K562 (cell line): ENCODE results near the gene TRAPPC13. TPM values are rescaled to one million over a fixed set of nuclear protein-coding genes. Genes with fewer than 3 reads are reported as not detected.

Source experiments
- ATAC-seq: fragments of 200-7000 bp; cut with Tn5 transposase; 3 replicates; pipeline ENCODE4 v1.9.1; 2020; ENCODE audit warnings: moderate library complexity
- BruUV-seq: library from RNA; stranded (reverse); fragments of 400-500 nt; replicated peaks from 2 replicates; lab custom pipeline; 2021; lab: Mats Ljungman, UMichigan
- CTCF ChIA-PET: fragments of 300-600 bp; formaldehyde crosslinking; extraction: SDS; loops from one replicate; lab custom pipeline; 2021; ENCODE audit warnings: low intra/inter-chr PET ratio; lab: Yijun Ruan, JAX
- POLR2A ChIA-PET: fragments of 300-600, 350-650 bp; sonication (Branson Sonifier 250); formaldehyde crosslinking; extraction: SDS; loops from one replicate; lab custom pipeline; 2021; ENCODE audit warnings: antibody characterized with exemption, inconsistent platforms; lab: Yijun Ruan, JAX
- DNase-seq, 4 experiments: peaks; one replicate each; pipeline versions ENCODE4 v3.0.0 to v3.0.0-alpha.2; 2011 to 2018; ENCODE audit warnings: low spot score in 3 of 4, mixed read lengths in 3 of 4; ENCODE audit errors: extremely low read depth in 1 of 4
- FAIRE-seq: peaks from 2 replicates; lab custom pipeline; 2011; peaks lifted over from hg19 to GRCh38; lab: Jason Lieb, UNC
- H2AFZ ChIP-seq: 2 replicates; pipeline ENCODE4 v1.6.0; 2011; ENCODE audit warnings: low read depth, low read length, control low read depth, inconsistent platforms
- H3K27ac ChIP-seq: fragments of 200-600 bp; 3 replicates; pipeline ENCODE4 v1.8.0; 2011; ENCODE audit warnings: low read depth, mild to moderate bottlenecking, control low read depth, inconsistent platforms, low read length, moderate library complexity, mixed read lengths; ENCODE audit errors: extremely low read depth
- H3K27me3 ChIP-seq, 2 experiments: fragments of 300-600 bp in 1 of 2; 2 replicates in 1 of 2; 3 replicates in 1 of 2; pipeline versions ENCODE4 v1.6.0 to v1.8.0; 2011; ENCODE audit warnings: inconsistent platforms in 2 of 2, low read length in 2 of 2, mild to moderate bottlenecking in 1 of 2, mixed read lengths in 1 of 2, moderate library complexity in 1 of 2; ENCODE audit not compliant: control insufficient read depth in 2 of 2, insufficient read depth in 2 of 2
- H3K36me3 ChIP-seq: fragments of 300-600 bp; 3 replicates; pipeline ENCODE4 v1.8.0; 2011; ENCODE audit warnings: mild to moderate bottlenecking, low read length, inconsistent platforms; ENCODE audit not compliant: control insufficient read depth, insufficient read depth
- H3K4me1 ChIP-seq, 2 experiments: fragments of 200-600 bp in 1 of 2; replicated peaks in 1 of 2; 2 replicates in 1 of 2; 3 replicates in 1 of 2; pipeline versions ENCODE4 v1.5.1 to v1.8.0; 2011; ENCODE audit warnings: inconsistent platforms in 2 of 2, low read length in 2 of 2, mild to moderate bottlenecking in 1 of 2, mixed read lengths in 1 of 2, moderate library complexity in 1 of 2; ENCODE audit not compliant: control insufficient read depth in 2 of 2, insufficient read depth in 2 of 2
- H3K4me2 ChIP-seq: 2 replicates; pipeline ENCODE4 v1.6.1; 2011; ENCODE audit warnings: low read length, control low read depth, inconsistent platforms, mixed read lengths; ENCODE audit not compliant: insufficient read depth
- H3K4me3 ChIP-seq: fragments of 200-600 bp; sonication (generic), shearing (Covaris generic); 2 replicates; pipeline ENCODE4 v1.5.1; 2016; ENCODE audit warnings: control low read depth, inconsistent platforms
- H3K79me2 ChIP-seq: fragments of 200-600 bp; 3 replicates; pipeline ENCODE4 v1.8.0; 2011; ENCODE audit warnings: low read length, inconsistent platforms; ENCODE audit not compliant: control insufficient read depth, insufficient read depth
- H3K9ac ChIP-seq, 2 experiments: 2 replicates each; pipeline versions ENCODE4 v1.6.0 to v1.6.1; 2011; ENCODE audit warnings: low read depth in 2 of 2, low read length in 2 of 2, control low read depth in 1 of 2, inconsistent platforms in 1 of 2, mild to moderate bottlenecking in 1 of 2, mixed read lengths in 1 of 2; ENCODE audit not compliant: insufficient read depth in 1 of 2
- H3K9me1 ChIP-seq: one replicate; pipeline ENCODE4 v1.6.0; 2011; ENCODE audit warnings: inconsistent platforms, mild to moderate bottlenecking, low read length, moderate library complexity; ENCODE audit not compliant: control insufficient read depth, insufficient read depth
- H3K9me3 ChIP-seq: replicated peaks from 2 replicates; pipeline ENCODE4 v1.5.1; 2011; ENCODE audit warnings: low read depth, low read length, inconsistent platforms; ENCODE audit not compliant: control insufficient read depth, insufficient read depth
- H4K20me1 ChIP-seq: replicated peaks from 2 replicates; pipeline ENCODE4 v1.6.1; 2011; ENCODE audit warnings: low read length, inconsistent platforms, mixed read lengths; ENCODE audit not compliant: control insufficient read depth, insufficient read depth
- CHD4 ChIP-seq: fragments of 200-600 bp; sonication (generic); IDR thresholded peaks from 3 replicates; pipeline ENCODE4 v1.6.1; 2012; ENCODE audit warnings: low read depth, mild to moderate bottlenecking, mixed read lengths, low read length, inconsistent platforms; ENCODE audit not compliant: insufficient read depth, insufficient replicate concordance, poor library complexity, severe bottlenecking
- ELF4 ChIP-seq: fragments of 450-650 bp; formaldehyde crosslinking; IDR thresholded peaks from 2 replicates; pipeline ENCODE4 v1.4.0; 2022; ENCODE audit warnings: missing genetic modification characterization
- KAT7 ChIP-seq: sonication (generic); formaldehyde crosslinking; IDR thresholded peaks from 2 replicates; pipeline ENCODE4 v1.8.0; 2022; ENCODE audit warnings: missing genetic modification reagents, mild to moderate bottlenecking, borderline replicate concordance
- PHTF2 ChIP-seq: fragments of 250-450 bp; sonication (Bioruptor Pico); IDR thresholded peaks from 2 replicates; pipeline ENCODE4 v1.5.0; 2021; ENCODE audit warnings: mild to moderate bottlenecking
- SMARCA5 ChIP-seq: fragments of 450-650 bp; IDR thresholded peaks from 2 replicates; pipeline ENCODE4 v1.6.1; 2016
- ZKSCAN1 ChIP-seq: fragments of 150-350 bp; IDR thresholded peaks from 2 replicates; pipeline ENCODE4 v1.6.1; 2016; ENCODE audit warnings: low read depth, low read length
- ZNF644 ChIP-seq: fragments of 200-800 bp; sonication (Bioruptor generic); IDR thresholded peaks from 2 replicates; pipeline ENCODE4 v1.6.1; 2016; ENCODE audit warnings: low read depth, missing genetic modification characterization, missing compliant biosample characterization
- WGBS: fragments of 100-300 bp; shearing (Covaris generic); methylation state at CpG from one replicate; pipeline ENCODE4 v1.1.6; 2016; ENCODE audit warnings: low coverage, mixed read lengths; ENCODE audit not compliant: insufficient coverage; ENCODE audit errors: missing lambda C conversion rate; 5-methylcytosine and 5-hydroxymethylcytosine counted together
- in situ Hi-C: fragments of 300-500 bp; cut with MboI; formaldehyde crosslinking; loops from 4 replicates; pipeline ENCODE4 v1.15.0; 2018; ENCODE audit warnings: inconsistent platforms, mixed read lengths
- intact Hi-C: fragments of 100-400 bp; cut with micrococcal nuclease; formaldehyde crosslinking; loops from 2 replicates; pipeline ENCODE4 v1.14.2; 2022
- polyA plus RNA-seq, 8 experiments: library from polyadenylated mRNA; depleted of rRNA in 4 of 8; stranded (reverse) in 5 of 8; unstranded in 3 of 8; fragments of >200 nt; fragmentation: Nextera tagmentation in 2 of 8; fragmentation: Illumina TruSeq in 1 of 8; extraction: Ambion mirVana in 2 of 8; extraction: Trizol in 1 of 8; gene quantifications; 2 replicates each; pipeline versions ENCODE4 v1.2.1 to v1.2.3, GENCODE V29; 2011 to 2014; ENCODE audit warnings: inconsistent platforms in 1 of 8, missing spikeins in 1 of 8
- total RNA-seq, 7 experiments: library from RNA; depleted of rRNA in 6 of 7; stranded (reverse); fragments of >200 nt in 6 of 7; fragmentation: Illumina TruSeq in 2 of 7; extraction: Trizol in 2 of 7; gene quantifications; 2 replicates each; pipeline versions ENCODE4 v1.2.1 to v1.2.3, GENCODE V29; 2011 to 2021; ENCODE audit warnings: low replicate concordance in 1 of 7
- TF ChIP-seq, protein P1 (sequence below): fragments of 450-650 bp; IDR thresholded peaks from 2 replicates; pipeline ENCODE4 v1.7.1; 2018; ENCODE audit warnings: mild to moderate bottlenecking, low read depth; ENCODE audit not compliant: partially characterized antibody
- TF ChIP-seq, protein P2 (sequence below): fragments of 450-650 bp; formaldehyde crosslinking; IDR thresholded peaks from 2 replicates; pipeline ENCODE4 v1.4.0; 2020; ENCODE audit warnings: mild to moderate bottlenecking, mixed read lengths
- TF ChIP-seq, protein P3 (sequence below), 2 experiments: fragments of 150-350 bp in 1 of 2; IDR thresholded peaks; 2 replicates each; pipeline ENCODE4 v1.6.1; 2012 to 2016; ENCODE audit warnings: low read depth in 2 of 2, low read length in 2 of 2, mild to moderate bottlenecking in 1 of 2, moderate library complexity in 1 of 2

Gene TRAPPC13
- total and polyA plus RNA-seq, 9 of the 15 experiments (the other 6 are each of a cell fraction or from before 2014, with no cell fraction given) = 16.2 to 43.8 (median 24.0) TPM

DNA sequence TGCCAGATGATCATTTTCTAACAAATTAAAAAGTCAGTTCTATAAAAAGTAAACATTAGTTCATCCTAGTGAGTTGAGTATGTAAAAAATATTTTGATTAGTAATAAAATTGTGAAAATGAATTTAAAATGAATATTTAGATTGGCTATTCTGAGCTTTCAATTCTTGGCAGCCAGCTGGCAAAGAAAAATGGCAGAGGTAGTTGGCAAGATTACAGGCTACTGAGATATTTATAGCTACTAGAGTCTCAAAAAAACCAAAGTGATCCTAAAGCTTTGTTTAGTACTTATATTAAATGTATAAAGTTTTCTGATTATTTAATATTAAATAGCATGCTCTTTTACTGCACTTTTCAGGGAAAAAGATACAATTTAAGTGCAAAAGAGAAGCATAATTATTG, 72.1 kb downstream of the TRAPPC13 start (continued):
- TF ChIP-seq, protein P1, sequence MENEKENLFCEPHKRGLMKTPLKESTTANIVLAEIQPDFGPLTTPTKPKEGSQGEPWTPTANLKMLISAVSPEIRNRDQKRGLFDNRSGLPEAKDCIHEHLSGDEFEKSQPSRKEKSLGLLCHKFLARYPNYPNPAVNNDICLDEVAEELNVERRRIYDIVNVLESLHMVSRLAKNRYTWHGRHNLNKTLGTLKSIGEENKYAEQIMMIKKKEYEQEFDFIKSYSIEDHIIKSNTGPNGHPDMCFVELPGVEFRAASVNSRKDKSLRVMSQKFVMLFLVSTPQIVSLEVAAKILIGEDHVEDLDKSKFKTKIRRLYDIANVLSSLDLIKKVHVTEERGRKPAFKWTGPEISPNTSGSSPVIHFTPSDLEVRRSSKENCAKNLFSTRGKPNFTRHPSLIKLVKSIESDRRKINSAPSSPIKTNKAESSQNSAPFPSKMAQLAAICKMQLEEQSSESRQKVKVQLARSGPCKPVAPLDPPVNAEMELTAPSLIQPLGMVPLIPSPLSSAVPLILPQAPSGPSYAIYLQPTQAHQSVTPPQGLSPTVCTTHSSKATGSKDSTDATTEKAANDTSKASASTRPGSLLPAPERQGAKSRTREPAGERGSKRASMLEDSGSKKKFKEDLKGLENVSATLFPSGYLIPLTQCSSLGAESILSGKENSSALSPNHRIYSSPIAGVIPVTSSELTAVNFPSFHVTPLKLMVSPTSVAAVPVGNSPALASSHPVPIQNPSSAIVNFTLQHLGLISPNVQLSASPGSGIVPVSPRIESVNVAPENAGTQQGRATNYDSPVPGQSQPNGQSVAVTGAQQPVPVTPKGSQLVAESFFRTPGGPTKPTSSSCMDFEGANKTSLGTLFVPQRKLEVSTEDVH = no peak
- TF ChIP-seq PHTF2 (CRISPR knock-in tag) (no peak), SMARCA5 (no peak), ZKSCAN1 (no peak), CHD4 (no peak)

DNA sequence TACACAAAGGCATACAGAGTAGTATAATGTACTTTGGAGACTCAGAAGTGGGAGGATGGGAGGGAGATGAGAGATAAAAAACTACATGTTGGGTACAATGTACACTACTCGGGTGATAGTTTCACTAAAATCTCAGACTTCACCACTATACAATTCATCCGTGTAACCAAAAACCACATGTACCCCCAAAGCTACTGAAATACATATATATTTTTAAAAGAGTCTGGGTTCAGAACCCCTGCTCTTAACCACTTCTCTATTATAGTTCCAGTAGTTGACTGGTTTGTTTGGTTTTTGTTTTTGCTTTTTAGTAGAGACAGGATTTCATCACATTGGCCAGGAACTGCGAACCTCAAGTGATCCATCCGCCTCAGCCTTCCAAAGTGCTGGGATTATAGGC, 74.5 kb downstream of the TRAPPC13 start:
- POLR2A ChIA-PET = no interaction called here
- H2AFZ ChIP-seq = no peak overlapping the region
- ATAC-seq = no peak
- no peak for FAIRE-seq
- in situ Hi-C loops = no loop called here
- H3K4me1 ChIP-seq = no peaks in the 10 kb centered on the region
- no peaks in the 10 kb centered on the region for H3K79me2 ChIP-seq
- WGBS = 75% methylated on average over 4 of the region's 4 CpGs
- CTCF ChIA-PET = no interaction called here
- H3K27me3 ChIP-seq = no peaks in the 10 kb centered on the region
- H4K20me1 ChIP-seq = no peaks in the 10 kb centered on the region
- H3K4me3 ChIP-seq = no peak overlapping the region
- H3K36me3 ChIP-seq = peaks cover 7% of the 10 kb centered on the region; the same call in 2 of the 3 replicates
- no peaks in the 10 kb centered on the region for H3K9me1 ChIP-seq
- no peak overlapping the region for H3K4me2 ChIP-seq
- no peak overlapping the region for H3K27ac ChIP-seq
- H3K9me3 ChIP-seq = no peaks in the 10 kb centered on the region
- H3K9ac ChIP-seq = no peak overlapping the region
- no TSS peak for BruUV-seq
- intact Hi-C loops = no loop called here
- no peak for DNase-seq
- TF ChIP-seq, protein P2, sequence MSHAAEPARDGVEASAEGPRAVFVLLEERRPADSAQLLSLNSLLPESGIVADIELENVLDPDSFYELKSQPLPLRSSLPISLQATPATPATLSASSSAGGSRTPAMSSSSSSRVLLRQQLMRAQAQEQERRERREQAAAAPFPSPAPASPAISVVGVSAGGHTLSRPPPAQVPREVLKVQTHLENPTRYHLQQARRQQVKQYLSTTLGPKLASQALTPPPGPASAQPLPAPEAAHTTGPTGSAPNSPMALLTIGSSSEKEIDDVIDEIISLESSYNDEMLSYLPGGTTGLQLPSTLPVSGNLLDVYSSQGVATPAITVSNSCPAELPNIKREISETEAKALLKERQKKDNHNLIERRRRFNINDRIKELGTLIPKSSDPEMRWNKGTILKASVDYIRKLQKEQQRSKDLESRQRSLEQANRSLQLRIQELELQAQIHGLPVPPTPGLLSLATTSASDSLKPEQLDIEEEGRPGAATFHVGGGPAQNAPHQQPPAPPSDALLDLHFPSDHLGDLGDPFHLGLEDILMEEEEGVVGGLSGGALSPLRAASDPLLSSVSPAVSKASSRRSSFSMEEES (CRISPR knock-in tag) = no peak
- TF ChIP-seq ELF4 (CRISPR knock-in tag) = no peak
- no peak for TF ChIP-seq KAT7 (CRISPR knock-in tag)
- TF ChIP-seq, protein P3, sequence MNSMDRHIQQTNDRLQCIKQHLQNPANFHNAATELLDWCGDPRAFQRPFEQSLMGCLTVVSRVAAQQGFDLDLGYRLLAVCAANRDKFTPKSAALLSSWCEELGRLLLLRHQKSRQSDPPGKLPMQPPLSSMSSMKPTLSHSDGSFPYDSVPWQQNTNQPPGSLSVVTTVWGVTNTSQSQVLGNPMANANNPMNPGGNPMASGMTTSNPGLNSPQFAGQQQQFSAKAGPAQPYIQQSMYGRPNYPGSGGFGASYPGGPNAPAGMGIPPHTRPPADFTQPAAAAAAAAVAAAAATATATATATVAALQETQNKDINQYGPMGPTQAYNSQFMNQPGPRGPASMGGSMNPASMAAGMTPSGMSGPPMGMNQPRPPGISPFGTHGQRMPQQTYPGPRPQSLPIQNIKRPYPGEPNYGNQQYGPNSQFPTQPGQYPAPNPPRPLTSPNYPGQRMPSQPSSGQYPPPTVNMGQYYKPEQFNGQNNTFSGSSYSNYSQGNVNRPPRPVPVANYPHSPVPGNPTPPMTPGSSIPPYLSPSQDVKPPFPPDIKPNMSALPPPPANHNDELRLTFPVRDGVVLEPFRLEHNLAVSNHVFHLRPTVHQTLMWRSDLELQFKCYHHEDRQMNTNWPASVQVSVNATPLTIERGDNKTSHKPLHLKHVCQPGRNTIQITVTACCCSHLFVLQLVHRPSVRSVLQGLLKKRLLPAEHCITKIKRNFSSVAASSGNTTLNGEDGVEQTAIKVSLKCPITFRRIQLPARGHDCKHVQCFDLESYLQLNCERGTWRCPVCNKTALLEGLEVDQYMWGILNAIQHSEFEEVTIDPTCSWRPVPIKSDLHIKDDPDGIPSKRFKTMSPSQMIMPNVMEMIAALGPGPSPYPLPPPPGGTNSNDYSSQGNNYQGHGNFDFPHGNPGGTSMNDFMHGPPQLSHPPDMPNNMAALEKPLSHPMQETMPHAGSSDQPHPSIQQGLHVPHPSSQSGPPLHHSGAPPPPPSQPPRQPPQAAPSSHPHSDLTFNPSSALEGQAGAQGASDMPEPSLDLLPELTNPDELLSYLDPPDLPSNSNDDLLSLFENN (IDR thresholded peaks at IDR 0.05; ENCODE audit: low read depth in 2 of 2, low read length in 2 of 2) = no peak
- TF ChIP-seq ZNF644 = no peak
